HepG2 (cell line): Measurements from ENCODE around the gene LAMC1. TPM values are rescaled to one million over a fixed set of nuclear protein-coding genes. Genes with fewer than 3 reads are reported as not detected.

Experiments
- ATAC-seq: fragments of 200-7000 bp; cut with Tn5 transposase; 3 replicates; pipeline ENCODE4 v1.9.1; 2020; ENCODE audit warnings: mild to moderate bottlenecking, moderate library complexity
- BruUV-seq: library from RNA; stranded (reverse); fragments of 400-500 nt; replicated peaks from 2 replicates; lab custom pipeline; 2021; lab: Mats Ljungman, UMichigan
- CTCF ChIA-PET: fragments of 300-600 bp; formaldehyde crosslinking; extraction: SDS; loops from one replicate; lab custom pipeline; 2021; ENCODE audit warnings: low total read pairs, inconsistent platforms, low intra/inter-chr PET ratio; lab: Yijun Ruan, JAX
- POLR2A ChIA-PET: fragments of 350-600 bp; sonication (Branson Sonifier 250); formaldehyde crosslinking; loops from one replicate; lab custom pipeline; 2020; ENCODE audit warnings: antibody characterized with exemption, inconsistent platforms; lab: Yijun Ruan, JAX
- DNase-seq: peaks from one replicate; pipeline ENCODE4 v3.0.0-alpha.2; 2015; ENCODE audit warnings: low spot score
- FAIRE-seq: peaks from 3 replicates; lab custom pipeline; 2011; peaks lifted over from hg19 to GRCh38; lab: Jason Lieb, UNC
- H2AFZ ChIP-seq: one replicate; pipeline ENCODE4 v1.6.1; 2011; ENCODE audit warnings: low read length, inconsistent platforms
- H3K27ac ChIP-seq: fragments of 300-600 bp; 3 replicates; pipeline ENCODE4 v1.8.0; 2011; ENCODE audit warnings: mixed run types, mild to moderate bottlenecking, mixed read lengths, low read length, inconsistent platforms; ENCODE audit not compliant: insufficient read depth; ENCODE audit errors: extremely low read length
- H3K27me3 ChIP-seq, 2 experiments: fragments of 200-600 bp in 1 of 2; 2 replicates in 1 of 2; 3 replicates in 1 of 2; pipeline versions ENCODE4 v1.6.0 to v1.8.0; 2011; ENCODE audit warnings: low read length in 2 of 2, mild to moderate bottlenecking in 2 of 2, moderate library complexity in 2 of 2, inconsistent platforms in 1 of 2; ENCODE audit not compliant: insufficient read depth in 2 of 2, control insufficient read depth in 1 of 2
- H3K36me3 ChIP-seq, 2 experiments: fragments of 200-600 bp in 1 of 2; replicated peaks in 1 of 2; 2 replicates in 1 of 2; 3 replicates in 1 of 2; pipeline versions ENCODE4 v1.5.1 to v1.8.0; 2011; ENCODE audit warnings: low read length in 2 of 2, inconsistent platforms in 1 of 2; ENCODE audit not compliant: insufficient read depth in 2 of 2, control insufficient read depth in 1 of 2
- H3K4me1 ChIP-seq: 2 replicates; pipeline ENCODE4 v1.5.1; 2012; ENCODE audit warnings: low read length, inconsistent platforms; ENCODE audit not compliant: insufficient read depth
- H3K4me2 ChIP-seq: 2 replicates; pipeline ENCODE4 v1.6.0; 2011; ENCODE audit warnings: low read depth, low read length, inconsistent platforms
- H3K4me3 ChIP-seq, 3 experiments: fragments of 200-600 bp in 1 of 3; sonication (generic), shearing (Covaris generic) in 1 of 3; replicated peaks in 1 of 3; 2 replicates each; pipeline ENCODE4 v1.5.1; 2011 to 2016; ENCODE audit warnings: low read length in 3 of 3, inconsistent platforms in 2 of 3, low read depth in 2 of 3, mild to moderate bottlenecking in 2 of 3, control low read depth in 1 of 3, mixed read lengths in 1 of 3; ENCODE audit not compliant: insufficient read depth in 1 of 3
- H3K79me2 ChIP-seq: one replicate; pipeline ENCODE4 v1.6.1; 2011; ENCODE audit warnings: low read length, inconsistent platforms; ENCODE audit not compliant: insufficient read depth
- H3K9ac ChIP-seq: 2 replicates; pipeline ENCODE4 v1.6.0; 2011; ENCODE audit warnings: mild to moderate bottlenecking, low read depth, low read length, inconsistent platforms; ENCODE audit not compliant: insufficient read depth
- H3K9me3 ChIP-seq: 2 replicates; pipeline ENCODE4 v1.5.1; 2012; ENCODE audit warnings: mild to moderate bottlenecking, low read length
- H4K20me1 ChIP-seq: 2 replicates; pipeline ENCODE4 v1.6.0; 2011; ENCODE audit warnings: inconsistent platforms, mild to moderate bottlenecking, low read length, moderate library complexity; ENCODE audit not compliant: insufficient read depth
- NFKB2 ChIP-seq: sonication (generic); formaldehyde crosslinking; IDR thresholded peaks from 2 replicates; pipeline ENCODE4 v1.4.0; 2020; ENCODE audit warnings: missing genetic modification reagents, borderline replicate concordance
- ZBTB7A ChIP-seq: sonication (generic); formaldehyde crosslinking; IDR thresholded peaks from 2 replicates; pipeline ENCODE4 v1.8.0; 2022; ENCODE audit warnings: mild to moderate bottlenecking, missing genetic modification reagents
- ZNF230 ChIP-seq: sonication (generic); formaldehyde crosslinking; IDR thresholded peaks from 2 replicates; pipeline ENCODE4 v1.4.0; 2020; ENCODE audit warnings: mild to moderate bottlenecking, missing genetic modification reagents
- WGBS: methylation state at CpG from one replicate; pipeline ENCODE4 v1.1.6; 2017; ENCODE audit warnings: low lambda C conversion rate; 5-methylcytosine and 5-hydroxymethylcytosine counted together
- in situ Hi-C: cut with HindIII; loops from 2 replicates; pipeline ENCODE4 v1.10.0; 2017; ENCODE audit warnings: low pct_unique_long_range_greater_than_20kb; ENCODE audit not compliant: extremely low pct_ligation_motif_present
- intact Hi-C: fragments of 100-400 bp; cut with micrococcal nuclease; formaldehyde crosslinking; loops from one replicate; pipeline ENCODE4 v1.10.0; 2022; ENCODE audit not compliant: unreplicated experiment
- polyA plus RNA-seq, 8 experiments: library from polyadenylated mRNA; depleted of rRNA in 3 of 8; stranded (reverse) in 7 of 8; unstranded in 1 of 8; fragments of >200 nt; fragmentation: Illumina TruSeq in 4 of 8; extraction: Trizol in 4 of 8; gene quantifications; 2 replicates each; pipeline versions ENCODE4 v1.2.1 to v1.2.3, GENCODE V29; 2011 to 2016; ENCODE audit warnings: low read depth in 4 of 8, missing spikeins in 1 of 8, mixed read lengths in 1 of 8; ENCODE audit not compliant: insufficient read depth in 1 of 8
- total RNA-seq, 5 experiments: library from RNA; depleted of rRNA; stranded (reverse); fragments of >200 nt; fragmentation: Illumina TruSeq; extraction: Trizol; gene quantifications; 2 replicates each; pipeline ENCODE4 v1.2.3, GENCODE V29; 2016; ENCODE audit warnings: low read depth in 1 of 5
- TF ChIP-seq, protein P1 (sequence below): sonication (generic); formaldehyde crosslinking; IDR thresholded peaks from 2 replicates; pipeline ENCODE4 v1.4.0; 2020; ENCODE audit warnings: missing genetic modification reagents, borderline replicate concordance
- TF ChIP-seq, protein P2 (sequence below): sonication (generic); formaldehyde crosslinking; IDR thresholded peaks from 2 replicates; pipeline ENCODE4 v1.4.0; 2020; ENCODE audit warnings: missing genetic modification reagents, mild to moderate bottlenecking, borderline replicate concordance
- TF ChIP-seq, protein P3 (sequence below): IDR thresholded peaks from 2 replicates; pipeline ENCODE4 v1.6.1; 2016; ENCODE audit warnings: missing compliant biosample characterization, missing genetic modification reagents, borderline replicate concordance

LAMC1 gene
- total and polyA plus RNA-seq, 2 of the 13 experiments (the other 11 are each of a cell fraction or from before 2014, with no cell fraction given) = 58.5 to 137 TPM

DNA sequence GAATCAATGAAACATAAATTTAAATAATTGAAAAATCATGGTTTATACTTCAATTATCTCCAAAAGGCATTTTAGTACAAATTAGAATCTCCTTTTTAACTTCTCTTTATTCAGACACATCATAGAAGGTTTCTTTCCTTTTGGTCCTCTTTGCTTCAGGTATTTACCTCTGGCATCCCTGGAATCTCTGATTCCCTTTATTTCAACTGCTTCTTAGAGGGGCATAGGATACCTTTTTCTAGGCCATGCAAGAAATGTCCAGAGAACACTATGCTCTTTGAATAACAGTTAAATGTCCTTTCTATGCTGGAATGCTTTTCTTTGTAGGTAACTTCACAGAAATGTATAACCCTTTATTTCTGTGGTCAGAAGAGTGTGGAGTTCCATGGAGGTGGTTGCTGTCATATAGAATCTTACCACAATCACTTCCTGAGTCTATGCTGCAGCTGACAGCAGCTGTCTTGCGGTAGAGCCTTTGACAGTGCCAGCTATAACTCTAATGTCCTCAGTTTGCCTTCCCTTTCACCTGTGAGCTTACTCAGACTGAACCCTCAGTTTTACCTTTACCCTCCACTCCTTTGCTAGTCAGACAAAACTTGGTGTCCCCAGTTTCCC, 171.4 kb downstream of the LAMC1 start (continued):
- TF ChIP-seq, protein P1, sequence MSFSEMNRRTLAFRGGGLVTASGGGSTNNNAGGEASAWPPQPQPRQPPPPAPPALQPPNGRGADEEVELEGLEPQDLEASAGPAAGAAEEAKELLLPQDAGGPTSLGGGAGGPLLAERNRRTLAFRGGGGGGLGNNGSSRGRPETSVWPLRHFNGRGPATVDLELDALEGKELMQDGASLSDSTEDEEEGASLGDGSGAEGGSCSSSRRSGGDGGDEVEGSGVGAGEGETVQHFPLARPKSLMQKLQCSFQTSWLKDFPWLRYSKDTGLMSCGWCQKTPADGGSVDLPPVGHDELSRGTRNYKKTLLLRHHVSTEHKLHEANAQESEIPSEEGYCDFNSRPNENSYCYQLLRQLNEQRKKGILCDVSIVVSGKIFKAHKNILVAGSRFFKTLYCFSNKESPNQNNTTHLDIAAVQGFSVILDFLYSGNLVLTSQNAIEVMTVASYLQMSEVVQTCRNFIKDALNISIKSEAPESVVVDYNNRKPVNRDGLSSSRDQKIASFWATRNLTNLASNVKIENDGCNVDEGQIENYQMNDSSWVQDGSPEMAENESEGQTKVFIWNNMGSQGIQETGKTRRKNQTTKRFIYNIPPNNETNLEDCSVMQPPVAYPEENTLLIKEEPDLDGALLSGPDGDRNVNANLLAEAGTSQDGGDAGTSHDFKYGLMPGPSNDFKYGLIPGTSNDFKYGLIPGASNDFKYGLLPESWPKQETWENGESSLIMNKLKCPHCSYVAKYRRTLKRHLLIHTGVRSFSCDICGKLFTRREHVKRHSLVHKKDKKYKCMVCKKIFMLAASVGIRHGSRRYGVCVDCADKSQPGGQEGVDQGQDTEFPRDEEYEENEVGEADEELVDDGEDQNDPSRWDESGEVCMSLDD (CRISPR knock-in tag) = no peak
- TF ChIP-seq NFKB2 (CRISPR knock-in tag) = no peak
- TF ChIP-seq, protein P2, sequence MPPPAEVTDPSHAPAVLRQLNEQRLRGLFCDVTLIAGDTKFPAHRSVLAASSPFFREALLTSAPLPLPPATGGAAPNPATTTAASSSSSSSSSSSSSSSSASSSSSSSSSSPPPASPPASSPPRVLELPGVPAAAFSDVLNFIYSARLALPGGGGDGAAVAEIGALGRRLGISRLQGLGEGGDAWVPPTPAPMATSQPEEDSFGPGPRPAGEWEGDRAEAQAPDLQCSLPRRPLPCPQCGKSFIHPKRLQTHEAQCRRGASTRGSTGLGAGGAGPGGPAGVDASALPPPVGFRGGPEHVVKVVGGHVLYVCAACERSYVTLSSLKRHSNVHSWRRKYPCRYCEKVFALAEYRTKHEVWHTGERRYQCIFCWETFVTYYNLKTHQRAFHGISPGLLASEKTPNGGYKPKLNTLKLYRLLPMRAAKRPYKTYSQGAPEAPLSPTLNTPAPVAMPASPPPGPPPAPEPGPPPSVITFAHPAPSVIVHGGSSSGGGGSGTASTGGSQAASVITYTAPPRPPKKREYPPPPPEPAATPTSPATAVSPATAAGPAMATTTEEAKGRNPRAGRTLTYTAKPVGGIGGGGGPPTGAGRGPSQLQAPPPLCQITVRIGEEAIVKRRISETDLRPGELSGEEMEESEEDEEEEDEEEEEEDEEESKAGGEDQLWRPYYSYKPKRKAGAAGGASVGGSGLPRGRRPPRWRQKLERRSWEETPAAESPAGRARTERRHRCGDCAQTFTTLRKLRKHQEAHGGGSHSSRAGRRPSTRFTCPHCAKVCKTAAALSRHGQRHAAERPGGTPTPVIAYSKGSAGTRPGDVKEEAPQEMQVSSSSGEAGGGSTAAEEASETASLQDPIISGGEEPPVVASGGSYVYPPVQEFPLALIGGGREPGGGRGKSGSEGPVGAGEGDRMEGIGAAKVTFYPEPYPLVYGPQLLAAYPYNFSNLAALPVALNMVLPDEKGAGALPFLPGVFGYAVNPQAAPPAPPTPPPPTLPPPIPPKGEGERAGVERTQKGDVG (CRISPR knock-in tag) = no peak

DNA sequence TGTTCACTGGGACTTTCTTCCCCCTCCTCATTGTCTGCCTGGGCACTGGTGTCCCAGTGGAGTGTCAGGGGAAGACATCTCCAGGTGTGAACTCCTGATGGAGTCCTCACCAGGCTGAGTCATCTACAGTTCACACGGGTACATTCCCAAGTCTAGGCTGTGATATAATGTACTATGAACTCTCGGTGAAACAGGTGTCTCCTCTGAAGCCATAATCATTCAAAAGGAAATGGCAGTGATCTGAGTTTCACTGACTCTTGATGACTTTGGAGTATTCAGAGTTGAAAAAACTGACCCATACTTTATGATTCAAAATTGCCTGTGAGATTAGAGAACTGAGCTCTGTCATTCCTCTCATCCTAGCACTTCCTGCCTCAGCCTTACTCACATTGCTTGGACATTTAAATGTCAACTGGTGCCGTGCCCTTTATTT, 171.9 kb downstream of the LAMC1 start:
- in situ Hi-C loops (no loop called here), intact Hi-C loops (no loop called here)
- H2AFZ ChIP-seq = no peak overlapping the region
- ChIA-PET CTCF (no interaction called here), POLR2A (no interaction called here)
- DNase-seq (no peak), ATAC-seq (no peak), FAIRE-seq (no peak)
- no peak overlapping the region for H3K9ac ChIP-seq
- no peaks in the 10 kb centered on the region for H3K9me3 ChIP-seq
- TF ChIP-seq ZBTB7A = no peak
- no peak for TF ChIP-seq ZNF230 (CRISPR knock-in tag)
- TF ChIP-seq, protein P3, sequence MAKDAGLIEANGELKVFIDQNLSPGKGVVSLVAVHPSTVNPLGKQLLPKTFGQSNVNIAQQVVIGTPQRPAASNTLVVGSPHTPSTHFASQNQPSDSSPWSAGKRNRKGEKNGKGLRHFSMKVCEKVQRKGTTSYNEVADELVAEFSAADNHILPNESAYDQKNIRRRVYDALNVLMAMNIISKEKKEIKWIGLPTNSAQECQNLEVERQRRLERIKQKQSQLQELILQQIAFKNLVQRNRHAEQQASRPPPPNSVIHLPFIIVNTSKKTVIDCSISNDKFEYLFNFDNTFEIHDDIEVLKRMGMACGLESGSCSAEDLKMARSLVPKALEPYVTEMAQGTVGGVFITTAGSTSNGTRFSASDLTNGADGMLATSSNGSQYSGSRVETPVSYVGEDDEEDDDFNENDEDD (CRISPR knock-in tag) = no peak
- no peak overlapping the region for H3K4me2 ChIP-seq
- H3K4me1 ChIP-seq = no peaks in the 10 kb centered on the region
- no peaks in the 10 kb centered on the region for H3K36me3 ChIP-seq
- H3K27ac ChIP-seq = no peak overlapping the region
- BruUV-seq = no TSS peak
- WGBS = 6% methylated on average over 3 of the region's 3 CpGs
- no peak overlapping the region for H3K4me3 ChIP-seq
- peaks cover 0 to 3% of the 10 kb centered on the region in 2 experiments; a peak in 2 of 5 replicates for H3K27me3 ChIP-seq
- no peaks in the 10 kb centered on the region for H3K79me2 ChIP-seq
- no peaks in the 10 kb centered on the region for H4K20me1 ChIP-seq
